GM12878 (cell line): ENCODE results near the gene CBX8. TPM values are rescaled to one million over a fixed set of nuclear protein-coding genes. Genes with fewer than 3 reads are reported as not detected.

Source experiments
- ELK1 ChIP-seq: IDR thresholded peaks from 2 replicates; pipeline ENCODE4 v1.6.1; 2012; ENCODE audit warnings: low read depth, low read length, improper control_type of control experiment
- MTA2 ChIP-seq: fragments of 450-650 bp; IDR thresholded peaks from 2 replicates; pipeline ENCODE4 v1.6.1; 2016; ENCODE audit warnings: low read depth, mild to moderate bottlenecking, moderate library complexity
- MYC ChIP-seq: IDR thresholded peaks from 2 replicates; pipeline ENCODE4 v1.6.1; 2011; ENCODE audit warnings: mild to moderate bottlenecking, low read length, moderate library complexity, inconsistent platforms; ENCODE audit not compliant: insufficient read depth, insufficient replicate concordance, insufficient read length, severe bottlenecking
- PRDM15 ChIP-seq: fragments of 450-650 bp; formaldehyde crosslinking; IDR thresholded peaks from 2 replicates; pipeline ENCODE4 v1.4.0; 2020; ENCODE audit warnings: mild to moderate bottlenecking, moderate library complexity
- RBBP5 ChIP-seq: fragments of 200-600 bp; sonication (generic); conservative IDR thresholded peaks from 2 replicates; pipeline ENCODE4 v1.6.1; 2016
- polyA plus RNA-seq, 11 experiments: library from polyadenylated mRNA; depleted of rRNA in 4 of 11; unstranded in 6 of 11; stranded (reverse) in 5 of 11; fragments of >200 nt; fragmentation: Nextera tagmentation in 4 of 11; fragmentation: Illumina TruSeq in 1 of 11; extraction: Ambion mirVana in 4 of 11; extraction: Trizol in 1 of 11; gene quantifications; 1 replicate in 1 of 11; 2 replicates in 10 of 11; pipeline versions ENCODE4 v1.2.1 to v1.2.3, GENCODE V29; 2011 to 2016; ENCODE audit warnings: inconsistent platforms in 2 of 11, missing spikeins in 2 of 11, low read depth in 1 of 11
- total RNA-seq, 4 experiments: library from RNA; depleted of rRNA in 3 of 4; stranded (reverse); fragments of >200 nt in 3 of 4; fragmentation: Illumina TruSeq in 1 of 4; extraction: Trizol in 1 of 4; gene quantifications; 2 replicates each; pipeline versions ENCODE4 v1.2.1 to v1.2.3, GENCODE V29; 2013 to 2021
- TF ChIP-seq, protein P1 (sequence below): fragments of 450-650 bp; IDR thresholded peaks from 2 replicates; pipeline ENCODE4 v1.6.1; 2016; ENCODE audit warnings: mild to moderate bottlenecking, moderate library complexity, borderline replicate concordance

Gene CBX8
- total and polyA plus RNA-seq, 10 of the 15 experiments (the other 5 are each of a cell fraction or from before 2014, with no cell fraction given) = 0.03 to 6.7 (median 1.9) TPM

DNA sequence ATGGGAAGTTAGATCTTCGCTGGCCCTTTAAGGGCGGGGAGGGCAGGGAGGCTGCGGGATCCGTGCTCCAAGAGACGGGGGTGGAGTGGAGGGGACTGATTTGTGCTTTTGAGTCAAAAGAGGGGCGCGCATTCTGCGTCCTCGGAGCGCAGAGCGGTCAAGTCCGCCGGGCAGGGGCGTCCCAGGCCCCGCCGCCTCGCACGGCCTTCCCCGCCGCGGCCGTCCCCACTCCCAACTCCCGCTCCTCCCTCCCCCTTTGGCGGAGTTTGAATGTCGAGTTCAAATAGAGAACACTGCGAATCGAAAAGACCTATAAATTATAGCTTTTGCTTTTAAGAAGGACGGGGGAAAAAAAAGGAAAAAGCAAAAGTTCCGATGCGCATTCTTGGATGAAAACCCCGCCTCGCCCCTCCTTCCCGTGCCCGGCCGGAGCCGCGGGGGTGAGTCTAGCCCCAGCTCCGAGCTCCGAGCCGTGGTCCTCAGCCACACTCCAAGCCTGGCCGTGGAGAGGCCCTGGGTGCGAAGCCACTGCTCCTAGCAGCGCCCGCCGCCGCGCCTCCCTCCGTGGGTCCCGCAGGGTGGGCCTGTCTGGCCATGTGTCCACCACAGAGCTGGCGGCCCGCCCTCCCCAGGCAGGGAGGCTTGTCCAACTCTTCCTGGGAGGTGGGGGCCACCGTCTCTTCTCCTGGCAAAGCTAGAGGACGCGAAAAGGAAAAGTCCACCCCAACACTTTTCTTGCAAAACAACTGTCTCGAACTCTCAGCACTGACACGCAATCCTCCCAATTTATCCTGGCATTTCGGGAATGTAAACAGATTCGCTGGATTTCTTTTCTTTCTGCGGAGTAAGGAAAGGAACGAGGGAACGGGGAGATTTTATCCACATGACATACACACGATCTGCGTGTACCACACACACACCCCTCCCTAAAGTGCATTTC lies 3.6 kb downstream of the CBX8 start (continued):
- TF ChIP-seq MYC = no peak
- TF ChIP-seq MTA2 = no peak
- TF ChIP-seq, protein P1, sequence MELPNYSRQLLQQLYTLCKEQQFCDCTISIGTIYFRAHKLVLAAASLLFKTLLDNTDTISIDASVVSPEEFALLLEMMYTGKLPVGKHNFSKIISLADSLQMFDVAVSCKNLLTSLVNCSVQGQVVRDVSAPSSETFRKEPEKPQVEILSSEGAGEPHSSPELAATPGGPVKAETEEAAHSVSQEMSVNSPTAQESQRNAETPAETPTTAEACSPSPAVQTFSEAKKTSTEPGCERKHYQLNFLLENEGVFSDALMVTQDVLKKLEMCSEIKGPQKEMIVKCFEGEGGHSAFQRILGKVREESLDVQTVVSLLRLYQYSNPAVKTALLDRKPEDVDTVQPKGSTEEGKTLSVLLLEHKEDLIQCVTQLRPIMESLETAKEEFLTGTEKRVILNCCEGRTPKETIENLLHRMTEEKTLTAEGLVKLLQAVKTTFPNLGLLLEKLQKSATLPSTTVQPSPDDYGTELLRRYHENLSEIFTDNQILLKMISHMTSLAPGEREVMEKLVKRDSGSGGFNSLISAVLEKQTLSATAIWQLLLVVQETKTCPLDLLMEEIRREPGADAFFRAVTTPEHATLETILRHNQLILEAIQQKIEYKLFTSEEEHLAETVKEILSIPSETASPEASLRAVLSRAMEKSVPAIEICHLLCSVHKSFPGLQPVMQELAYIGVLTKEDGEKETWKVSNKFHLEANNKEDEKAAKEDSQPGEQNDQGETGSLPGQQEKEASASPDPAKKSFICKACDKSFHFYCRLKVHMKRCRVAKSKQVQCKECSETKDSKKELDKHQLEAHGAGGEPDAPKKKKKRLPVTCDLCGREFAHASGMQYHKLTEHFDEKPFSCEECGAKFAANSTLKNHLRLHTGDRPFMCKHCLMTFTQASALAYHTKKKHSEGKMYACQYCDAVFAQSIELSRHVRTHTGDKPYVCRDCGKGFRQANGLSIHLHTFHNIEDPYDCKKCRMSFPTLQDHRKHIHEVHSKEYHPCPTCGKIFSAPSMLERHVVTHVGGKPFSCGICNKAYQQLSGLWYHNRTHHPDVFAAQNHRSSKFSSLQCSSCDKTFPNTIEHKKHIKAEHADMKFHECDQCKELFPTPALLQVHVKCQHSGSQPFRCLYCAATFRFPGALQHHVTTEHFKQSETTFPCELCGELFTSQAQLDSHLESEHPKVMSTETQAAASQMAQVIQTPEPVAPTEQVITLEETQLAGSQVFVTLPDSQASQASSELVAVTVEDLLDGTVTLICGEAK = no peak
- TF ChIP-seq ELK1 = no peak
- TF ChIP-seq RBBP5 = no peak
- no peak for TF ChIP-seq PRDM15 (CRISPR knock-in tag)
